Fibroblast of lung (primary cell): Measurements from ENCODE around the gene OR4E1. TPM values are rescaled to one million over a fixed set of nuclear protein-coding genes. Genes with fewer than 3 reads are reported as not detected.

Source experiments
- DNase-seq, 2 donors: peaks; one replicate each; pipeline versions ENCODE4 v3.0.0 to v3.0.0-alpha.2; 2010; ENCODE audit warnings: low read depth in 2 of 2
- H2AFZ ChIP-seq: 2 replicates; pipeline ENCODE4 v1.5.1; 2012; ENCODE audit warnings: low read length, control low read depth, inconsistent platforms
- H3K27ac ChIP-seq: 2 replicates; pipeline ENCODE4 v1.5.1; 2011; ENCODE audit warnings: low read length, control low read depth; ENCODE audit not compliant: insufficient read depth
- H3K27me3 ChIP-seq: 2 replicates; pipeline ENCODE4 v1.5.1; 2011; ENCODE audit warnings: mild to moderate bottlenecking, low read length; ENCODE audit not compliant: control insufficient read depth, insufficient read depth
- H3K36me3 ChIP-seq: 2 replicates; pipeline ENCODE4 v1.5.1; 2011; ENCODE audit warnings: low read length; ENCODE audit not compliant: control insufficient read depth, insufficient read depth
- H3K4me1 ChIP-seq: 2 replicates; pipeline ENCODE4 v1.5.1; 2011; ENCODE audit warnings: low read length; ENCODE audit not compliant: control insufficient read depth, insufficient read depth; ENCODE audit errors: extremely low read depth
- H3K4me2 ChIP-seq: 2 replicates; pipeline ENCODE4 v1.5.1; 2011; ENCODE audit warnings: low read length, control low read depth; ENCODE audit not compliant: insufficient read depth; ENCODE audit errors: extremely low read depth
- H3K4me3 ChIP-seq, 4 experiments: fragments of 200-600 bp in 1 of 4; sonication (generic) in 1 of 4; replicated peaks in 1 of 4; 2 replicates each; pipeline ENCODE4 v1.5.1; 2011 to 2016; ENCODE audit warnings: low read length in 4 of 4, low read depth in 3 of 4, mild to moderate bottlenecking in 3 of 4, control low read depth in 2 of 4, inconsistent platforms in 1 of 4, mixed read lengths in 1 of 4; ENCODE audit not compliant: insufficient read depth in 1 of 4; ENCODE audit errors: control extremely low read depth in 1 of 4
- H3K79me2 ChIP-seq: 2 replicates; pipeline ENCODE4 v1.5.1; 2012; ENCODE audit warnings: mild to moderate bottlenecking, low read length, inconsistent platforms; ENCODE audit not compliant: control insufficient read depth, insufficient read depth
- H3K9ac ChIP-seq: 2 replicates; pipeline ENCODE4 v1.5.1; 2011; ENCODE audit warnings: mild to moderate bottlenecking, low read length, control low read depth; ENCODE audit not compliant: insufficient read depth
- H3K9me3 ChIP-seq: 2 replicates; pipeline ENCODE4 v1.5.1; 2012; ENCODE audit warnings: low read depth, low read length; ENCODE audit not compliant: control insufficient read depth, insufficient read depth
- H4K20me1 ChIP-seq: 2 replicates; pipeline ENCODE4 v1.5.1; 2011; ENCODE audit warnings: low read length; ENCODE audit not compliant: control insufficient read depth, insufficient read depth; ENCODE audit errors: extremely low read depth
- EZH2 ChIP-seq: IDR thresholded peaks from 2 replicates; pipeline ENCODE4 v1.5.1; 2012; ENCODE audit warnings: low read length, control low read depth, mild to moderate bottlenecking; ENCODE audit errors: missing control alignments
- polyA plus RNA-seq, 2 donors: library from polyadenylated mRNA; depleted of rRNA in 1 of 2; stranded (reverse) in 1 of 2; unstranded in 1 of 2; fragments of >200 nt; gene quantifications; 2 replicates each; pipeline ENCODE4 v1.2.1, GENCODE V29; 2011 to 2012; ENCODE audit warnings: missing spikeins in 1 of 2
- total RNA-seq: library from RNA; depleted of rRNA; stranded (reverse); fragments of >200 nt; gene quantifications from 2 replicates; pipeline ENCODE4 v1.2.1, GENCODE V29; 2014
- TF ChIP-seq, protein P1 (sequence below), 2 donors: IDR thresholded peaks in 1 of 2; conservative IDR thresholded peaks in 1 of 2; 1 replicate in 1 of 2; 2 replicates in 1 of 2; pipeline ENCODE4 v1.5.1; 2011 to 2012; ENCODE audit warnings: low read length in 2 of 2, control low read depth in 1 of 2, inconsistent platforms in 1 of 2, low read depth in 1 of 2, mild to moderate bottlenecking in 1 of 2

OR4E1 gene
- total and polyA plus RNA-seq, 2 donors (not counting 1 experiment from before 2014, with no cell fraction given) = not detected

DNA sequence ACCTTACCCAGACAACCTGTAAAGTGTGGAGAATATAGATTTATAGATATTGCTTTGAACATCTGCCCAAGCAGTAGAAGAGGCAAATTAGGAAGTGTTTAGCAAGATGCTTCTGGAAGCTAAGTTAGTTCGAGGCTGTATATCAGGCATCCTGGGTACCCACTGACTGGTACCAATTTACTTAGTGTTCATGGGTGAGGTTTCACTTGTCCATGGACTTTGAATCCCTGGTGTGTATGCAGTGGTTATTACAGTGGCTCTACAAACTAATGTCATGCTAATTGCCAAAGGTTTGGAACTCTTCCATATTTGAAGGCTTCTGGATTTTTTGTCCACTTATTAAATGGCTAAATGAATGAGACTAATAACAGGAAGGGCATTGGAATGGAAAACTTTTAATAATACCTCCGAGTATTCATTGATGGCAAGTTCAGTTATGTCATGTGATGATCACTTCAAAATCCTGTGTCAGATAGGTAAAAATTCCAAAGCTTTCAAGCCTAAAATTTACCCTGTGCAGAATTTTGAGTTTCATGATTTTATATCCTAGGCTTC is 20.2 kb downstream of the OR4E1 start, which contains the start of gene OR4E2:
OR4E2 (plus strand) TSS at position 505 of the 555 bp plus-strand sequence. CDS start 11,248 bp downstream, outside the sequence.
- no peak for TF ChIP-seq EZH2
- TF ChIP-seq, protein P1, sequence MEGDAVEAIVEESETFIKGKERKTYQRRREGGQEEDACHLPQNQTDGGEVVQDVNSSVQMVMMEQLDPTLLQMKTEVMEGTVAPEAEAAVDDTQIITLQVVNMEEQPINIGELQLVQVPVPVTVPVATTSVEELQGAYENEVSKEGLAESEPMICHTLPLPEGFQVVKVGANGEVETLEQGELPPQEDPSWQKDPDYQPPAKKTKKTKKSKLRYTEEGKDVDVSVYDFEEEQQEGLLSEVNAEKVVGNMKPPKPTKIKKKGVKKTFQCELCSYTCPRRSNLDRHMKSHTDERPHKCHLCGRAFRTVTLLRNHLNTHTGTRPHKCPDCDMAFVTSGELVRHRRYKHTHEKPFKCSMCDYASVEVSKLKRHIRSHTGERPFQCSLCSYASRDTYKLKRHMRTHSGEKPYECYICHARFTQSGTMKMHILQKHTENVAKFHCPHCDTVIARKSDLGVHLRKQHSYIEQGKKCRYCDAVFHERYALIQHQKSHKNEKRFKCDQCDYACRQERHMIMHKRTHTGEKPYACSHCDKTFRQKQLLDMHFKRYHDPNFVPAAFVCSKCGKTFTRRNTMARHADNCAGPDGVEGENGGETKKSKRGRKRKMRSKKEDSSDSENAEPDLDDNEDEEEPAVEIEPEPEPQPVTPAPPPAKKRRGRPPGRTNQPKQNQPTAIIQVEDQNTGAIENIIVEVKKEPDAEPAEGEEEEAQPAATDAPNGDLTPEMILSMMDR (conservative IDR thresholded peaks at IDR 0.05 in 1 of 2, IDR thresholded peaks at IDR 0.05 in 1 of 2; ENCODE audit: low read depth in 1 of 2, low read length in 2 of 2) = no peak
- Histone ChIP-seq H3K9me3 (no peaks in the 10 kb centered on the region), H2AFZ (no peak within 1 kb of the TSS), H3K27me3 (no peaks in the 10 kb centered on the region), H3K36me3 (no peaks in the 10 kb centered on the region), H3K9ac (no peak within 1 kb of the TSS), H3K4me1 (no peaks in the 10 kb centered on the region), H3K27ac (no peak within 1 kb of the TSS), H4K20me1 (no peaks in the 10 kb centered on the region), H3K4me2 (no peak within 1 kb of the TSS), H3K79me2 (no peaks in the 10 kb centered on the region), H3K4me3 (no peak within 1 kb of the TSS)
- DNase-seq = no peak

DNA sequence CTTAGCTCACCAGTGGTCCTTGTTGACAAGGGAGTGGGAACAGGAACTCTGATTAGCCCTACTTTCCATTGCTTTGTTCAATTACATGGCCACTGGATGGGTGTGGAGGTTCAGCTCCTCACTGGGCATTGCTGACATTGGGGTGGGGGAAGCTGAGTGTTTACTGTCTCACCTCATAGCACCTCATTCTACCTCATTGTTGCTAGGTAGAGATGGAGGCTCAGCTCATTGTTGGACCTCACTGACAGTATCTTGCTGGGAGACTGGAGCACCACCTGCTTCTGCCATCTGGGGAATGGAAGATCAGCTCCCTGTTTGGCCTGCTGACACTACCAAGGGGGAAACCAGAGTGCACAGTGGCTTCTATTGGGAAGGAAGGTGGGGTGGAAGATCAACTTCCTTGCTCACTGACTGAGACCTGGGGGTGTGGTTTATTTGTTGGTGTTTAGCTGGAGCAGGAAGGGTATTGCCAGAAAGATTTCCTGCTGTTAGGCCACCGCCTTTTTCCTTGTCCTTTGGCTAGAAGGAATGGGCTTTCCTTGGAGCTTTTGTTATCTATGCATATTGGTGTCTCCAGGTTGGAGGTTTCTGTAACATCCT is 21.3 kb downstream of the OR4E1 start:
- Histone ChIP-seq H3K36me3 (no peaks in the 10 kb centered on the region), H3K4me2 (no peak overlapping the region), H3K9me3 (no peaks in the 10 kb centered on the region), H3K4me1 (no peaks in the 10 kb centered on the region), H3K79me2 (no peaks in the 10 kb centered on the region), H4K20me1 (no peaks in the 10 kb centered on the region), H3K27me3 (no peaks in the 10 kb centered on the region), H3K4me3 (no peak overlapping the region), H3K27ac (no peak overlapping the region), H2AFZ (no peak overlapping the region), H3K9ac (no peak overlapping the region)
- no peak for DNase-seq
- TF ChIP-seq EZH2 = no peak
- TF ChIP-seq, protein P1 (conservative IDR thresholded peaks at IDR 0.05 in 1 of 2, IDR thresholded peaks at IDR 0.05 in 1 of 2; ENCODE audit: low read depth in 1 of 2, low read length in 2 of 2) = no peak

DNA sequence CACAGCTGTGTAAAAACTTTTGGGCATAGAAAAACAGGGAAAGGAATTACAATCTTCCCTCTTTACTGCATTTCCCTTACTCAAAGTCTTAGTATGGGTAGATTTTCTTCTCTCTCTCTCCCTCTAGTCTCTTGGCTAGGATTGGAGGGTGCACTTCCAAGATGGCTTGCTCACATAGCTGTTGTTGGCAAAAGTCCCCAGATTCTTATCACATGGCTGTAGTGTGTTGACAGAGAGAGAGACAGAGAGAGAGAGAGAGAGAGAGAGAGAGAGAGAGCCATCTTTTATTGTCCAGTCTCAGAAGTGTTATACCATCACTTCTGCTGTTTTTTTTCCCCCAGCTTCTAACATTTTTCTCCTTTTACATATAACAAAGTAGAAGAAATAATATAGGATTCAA is 26.2 kb downstream of the OR4E1 start:
- TF ChIP-seq EZH2 = no peak
- TF ChIP-seq, protein P1 (conservative IDR thresholded peaks at IDR 0.05 in 1 of 2, IDR thresholded peaks at IDR 0.05 in 1 of 2; ENCODE audit: low read depth in 1 of 2, low read length in 2 of 2) = no peak
- Histone ChIP-seq H3K4me3 (no peak overlapping the region), H4K20me1 (no peaks in the 10 kb centered on the region), H3K9me3 (no peaks in the 10 kb centered on the region), H3K36me3 (no peaks in the 10 kb centered on the region), H3K79me2 (no peaks in the 10 kb centered on the region), H3K27ac (no peak overlapping the region), H3K4me2 (no peak overlapping the region), H3K4me1 (no peaks in the 10 kb centered on the region), H3K9ac (no peak overlapping the region), H3K27me3 (no peaks in the 10 kb centered on the region), H2AFZ (no peak overlapping the region)
- DNase-seq = no peak
